Natural killer cell treated with Interleukin-12 subunit alpha and Interleukin-12 subunit beta and Interleukin-15 and Interleukin-18, amount 100 ng/mL, for 72 hours (primary cell): ENCODE results near the gene PIP5K1B. TPM values are rescaled to one million over a fixed set of nuclear protein-coding genes. Genes with fewer than 3 reads are reported as not detected.

Source experiments
- ATAC-seq, 2 donors: fragments of 150-1000 bp; cut with Tn5 transposase in 1 of 2; sonication (Bioruptor Pico), chemical (Tn5 transposase) in 1 of 2; 2 replicates each; pipeline ENCODE4 v1.10.0; 2021
- DNase-seq: peaks from one replicate; pipeline ENCODE4 v3.0.0; 2022; ENCODE audit warnings: low spot score
- H3K27ac Mint-ChIP-seq, 2 donors: 1 replicate in 1 of 2; 2 replicates in 1 of 2; pipeline ENCODE4 v1.8.0; 2022; ENCODE audit warnings: mixed read lengths in 2 of 2, mild to moderate bottlenecking in 1 of 2, moderate library complexity in 1 of 2
- H3K27me3 Mint-ChIP-seq, 2 donors: 1 replicate in 1 of 2; 2 replicates in 1 of 2; pipeline ENCODE4 v1.8.0; 2022; ENCODE audit warnings: mixed read lengths in 2 of 2
- H3K36me3 Mint-ChIP-seq: one replicate; pipeline ENCODE4 v1.8.0; 2022; ENCODE audit warnings: mixed read lengths
- H3K4me1 Mint-ChIP-seq, 2 donors: 1 replicate in 1 of 2; 2 replicates in 1 of 2; pipeline ENCODE4 v1.8.0; 2022; ENCODE audit warnings: low read depth in 2 of 2, mixed read lengths in 2 of 2, mild to moderate bottlenecking in 1 of 2
- H3K4me3 Mint-ChIP-seq: one replicate; pipeline ENCODE4 v1.8.0; 2022; ENCODE audit warnings: mixed read lengths
- H3K9me3 Mint-ChIP-seq: 2 replicates; pipeline ENCODE4 v1.8.0; 2022; ENCODE audit warnings: mixed read lengths
- total RNA-seq, 2 donors: library from RNA; stranded (reverse); gene quantifications; one replicate each; pipeline ENCODE4 v1.2.3, GENCODE V29; 2022

The PIP5K1B gene
- total RNA-seq, 2 donors from 2014 or later, result 0.24 to 0.73 TPM

DNA sequence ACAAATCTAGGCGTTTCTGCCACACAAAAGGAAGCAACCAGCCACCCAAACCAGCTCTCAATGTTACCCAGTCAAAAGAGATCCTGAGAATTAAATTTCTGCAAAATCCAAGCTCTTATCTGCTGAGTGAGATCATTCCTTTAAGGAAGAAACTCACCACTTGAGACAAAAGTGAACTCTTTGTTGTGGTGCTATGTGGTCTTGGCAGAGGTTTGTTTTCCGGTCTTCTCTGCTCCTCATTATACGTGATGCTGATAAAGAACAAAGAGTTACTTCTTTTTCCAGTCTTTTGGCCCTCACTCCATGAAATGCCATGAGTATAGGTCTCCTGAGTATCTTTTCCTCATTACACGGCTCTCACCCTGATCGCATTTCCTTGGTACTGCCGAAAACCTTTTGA is 226.8 kb downstream of the PIP5K1B start:
- Mint-ChIP-seq H3K27me3 (peaks cover 18 to 36% of the 10 kb centered on the region in 2 donors), H3K4me1 (no peaks in the 10 kb centered on the region), H3K9me3 (no peaks in the 10 kb centered on the region), H3K36me3 (no peaks in the 10 kb centered on the region), H3K27ac (no peak overlapping the region), H3K4me3 (no peak overlapping the region)
- no peak for ATAC-seq
- DNase-seq, result no peak

DNA sequence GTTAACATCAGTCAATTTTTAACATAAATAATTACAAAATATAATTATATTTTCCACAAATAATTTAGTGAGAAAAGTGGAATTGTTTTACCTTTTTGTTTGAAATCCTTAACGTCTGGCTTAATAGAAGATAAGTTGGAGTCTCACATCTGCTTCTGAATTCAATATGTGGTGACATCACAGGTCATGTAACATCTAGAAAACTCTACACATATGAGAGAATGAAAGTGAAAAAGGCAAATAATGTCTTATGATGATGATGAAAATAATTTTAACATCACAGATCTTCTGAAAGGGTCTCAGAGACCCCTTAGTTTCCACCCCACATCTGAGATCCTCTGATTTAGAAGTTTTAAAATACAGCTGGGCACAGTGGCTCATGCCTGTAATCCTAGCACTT is 227.4 kb downstream of the PIP5K1B start:
- Mint-ChIP-seq H3K4me1 (no peaks in the 10 kb centered on the region), H3K27ac (no peak overlapping the region), H3K36me3 (no peaks in the 10 kb centered on the region), H3K9me3 (no peaks in the 10 kb centered on the region), H3K27me3 (peaks cover 18 to 33% of the 10 kb centered on the region in 2 donors), H3K4me3 (no peak overlapping the region)
- ATAC-seq (no peak), DNase-seq (no peak)

DNA sequence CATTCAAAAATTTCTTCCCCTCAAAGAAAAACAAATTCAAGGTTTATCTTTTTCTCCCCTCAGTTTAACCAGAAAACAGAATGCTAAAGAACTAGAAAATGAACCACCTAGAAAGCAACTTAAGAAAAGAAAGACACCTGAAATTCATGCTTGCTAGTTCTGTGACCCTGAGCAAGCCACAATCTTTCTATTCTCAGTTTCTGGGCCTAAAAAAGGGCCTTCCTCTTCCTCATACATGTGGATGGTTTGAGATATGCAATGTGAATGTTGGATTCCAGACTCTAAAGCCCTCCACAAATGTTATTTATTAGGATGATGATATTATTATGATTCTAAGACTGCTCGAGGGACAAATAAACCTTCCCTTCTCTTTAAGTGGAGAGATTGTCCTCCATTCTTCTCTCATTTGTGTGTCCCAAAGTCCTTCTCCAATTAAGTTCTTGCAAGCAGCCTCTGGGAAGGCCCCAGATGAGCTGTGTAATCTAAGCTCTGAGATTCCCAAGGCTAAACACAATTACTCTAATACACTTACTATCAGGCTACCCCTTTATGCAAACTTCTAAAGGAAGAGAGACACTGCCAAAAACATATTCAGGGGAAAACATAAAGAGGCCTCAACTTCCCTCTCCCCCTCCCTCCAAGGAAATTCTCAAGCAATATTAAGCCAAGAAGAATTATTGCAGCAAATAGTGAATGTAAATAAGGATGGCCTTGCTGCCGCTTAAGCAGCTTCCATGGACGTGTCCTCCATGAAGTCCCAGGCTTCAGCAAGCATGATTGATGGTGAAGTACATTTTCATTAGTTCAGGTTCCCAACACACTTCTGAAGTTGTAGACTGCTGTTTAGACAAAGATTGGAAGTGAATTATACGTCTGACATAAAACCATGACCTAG is 228.6 kb downstream of the PIP5K1B start:
- ATAC-seq, result no peak
- Mint-ChIP-seq H3K27ac (no peak overlapping the region), H3K27me3 (peaks cover 22 to 39% of the 10 kb centered on the region in 2 donors), H3K4me1 (no peaks in the 10 kb centered on the region), H3K4me3 (no peak overlapping the region), H3K9me3 (no peaks in the 10 kb centered on the region), H3K36me3 (no peaks in the 10 kb centered on the region)
- no peak for DNase-seq

GRCh38 chr9:68934329-68934644 is 229.2 kb downstream of the PIP5K1B start:
- Mint-ChIP-seq H3K4me1 (no peaks in the 10 kb centered on the region), H3K9me3 (no peaks in the 10 kb centered on the region), H3K27me3 (peaks cover 20 to 40% of the 10 kb centered on the region in 2 donors), H3K27ac (no peak overlapping the region), H3K36me3 (no peaks in the 10 kb centered on the region), H3K4me3 (no peak overlapping the region)
- ATAC-seq, result no peak
- no peak for DNase-seq

DNA sequence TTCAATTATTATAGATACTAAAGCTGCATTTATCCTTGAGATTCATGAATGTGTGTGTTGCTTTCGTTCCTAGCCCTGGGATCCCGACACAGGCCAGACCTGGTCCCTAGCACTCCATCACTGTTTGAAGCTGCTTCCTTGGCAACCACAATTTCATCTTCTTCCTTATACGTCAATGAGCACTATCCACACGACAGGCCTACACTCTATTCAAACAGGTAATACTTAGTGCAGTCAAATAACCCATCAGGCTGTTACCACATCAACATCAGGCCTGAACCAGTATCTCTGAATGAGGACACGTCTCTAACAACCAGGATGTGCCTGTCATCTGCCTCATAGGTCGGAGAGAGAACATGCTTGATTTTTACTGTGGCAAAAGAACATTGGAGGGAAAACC is 235.5 kb downstream of the PIP5K1B start:
- DNase-seq, result no peak
- no peak for ATAC-seq
- H3K27ac Mint-ChIP-seq, result no peak overlapping the region
- H3K4me1 Mint-ChIP-seq, result no peaks in the 10 kb centered on the region
- H3K27me3 Mint-ChIP-seq, result peaks cover 10 to 20% of the 10 kb centered on the region in 2 donors
- H3K4me3 Mint-ChIP-seq, result no peak overlapping the region
- H3K9me3 Mint-ChIP-seq, result no peaks in the 10 kb centered on the region
- H3K36me3 Mint-ChIP-seq, result no peaks in the 10 kb centered on the region

DNA sequence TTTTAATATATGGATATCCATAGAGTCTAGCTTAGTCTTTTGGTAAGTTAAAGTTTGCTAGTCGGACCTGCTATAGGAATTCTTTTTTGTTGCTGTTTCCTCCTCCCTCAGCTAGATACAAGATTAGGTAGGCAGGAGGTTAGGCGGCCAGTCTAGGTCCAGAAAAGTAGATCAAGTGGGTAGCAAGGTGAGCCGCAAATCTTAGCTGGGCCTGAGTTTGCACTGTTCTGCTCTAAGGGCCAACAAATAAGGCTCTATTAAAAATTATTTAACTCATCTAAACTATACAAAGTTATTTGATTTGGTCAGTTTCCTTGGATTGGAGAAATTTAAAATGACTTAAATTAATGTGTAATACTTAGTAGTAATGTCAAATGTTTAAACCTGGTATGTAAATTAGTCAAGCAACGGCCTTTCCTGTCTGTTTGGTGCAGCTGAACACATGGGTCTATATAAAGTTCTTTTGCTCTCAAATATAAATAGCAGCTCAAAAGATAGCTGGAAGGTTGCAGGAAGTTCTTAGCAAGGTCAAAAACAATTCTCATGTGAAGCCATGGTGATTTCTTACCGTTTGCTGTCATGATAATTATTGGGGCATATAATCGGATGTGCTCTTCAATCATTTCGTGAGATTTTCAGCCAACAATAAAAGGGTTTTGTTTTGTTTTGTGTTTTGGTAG is 236.9 kb downstream of the PIP5K1B start:
- no peaks in the 10 kb centered on the region for H3K36me3 Mint-ChIP-seq
- ATAC-seq, result no peak

DNA sequence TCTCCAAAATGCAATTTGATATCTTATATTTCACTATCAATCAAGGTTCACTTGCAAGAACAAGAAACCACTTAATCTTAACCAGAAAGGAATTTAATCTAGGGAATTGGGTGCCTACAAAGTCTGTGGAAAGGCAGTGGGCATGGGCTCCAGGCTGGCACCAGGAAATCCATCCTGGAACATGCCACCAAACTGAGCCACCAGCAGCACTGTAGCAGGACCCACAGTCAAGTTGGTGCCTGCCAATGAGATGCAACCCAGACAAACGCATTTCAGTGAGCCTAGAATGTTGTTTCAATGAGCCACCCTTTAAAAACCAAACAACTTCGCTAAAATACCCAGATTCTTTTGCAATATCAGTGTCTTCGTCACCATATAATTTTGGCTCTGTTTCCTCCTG is 237.8 kb downstream of the PIP5K1B start:
- Mint-ChIP-seq H3K27ac (no peak overlapping the region), H3K27me3 (peaks cover 9 to 25% of the 10 kb centered on the region in 2 donors), H3K4me1 (no peaks in the 10 kb centered on the region), H3K4me3 (no peak overlapping the region), H3K9me3 (no peaks in the 10 kb centered on the region), H3K36me3 (no peaks in the 10 kb centered on the region)
- DNase-seq (no peak), ATAC-seq (no peak)

More for the DNA sequence above, 236.9 kb downstream of the PIP5K1B start:
- peaks cover 11 to 24% of the 10 kb centered on the region in 2 donors for H3K27me3 Mint-ChIP-seq
- H3K27ac Mint-ChIP-seq, result no peak overlapping the region
- no peak for DNase-seq
- H3K4me1 Mint-ChIP-seq, result no peaks in the 10 kb centered on the region
- no peaks in the 10 kb centered on the region for H3K9me3 Mint-ChIP-seq
- no peak overlapping the region for H3K4me3 Mint-ChIP-seq

GRCh38 chr9:68947015-68947414 is 242.0 kb downstream of the PIP5K1B start:
- H3K9me3 Mint-ChIP-seq, result no peaks in the 10 kb centered on the region
- no peaks in the 10 kb centered on the region for H3K4me1 Mint-ChIP-seq
- DNase-seq (no peak), ATAC-seq (no peak)
- H3K27me3 Mint-ChIP-seq, result peaks cover 10 to 13% of the 10 kb centered on the region in 2 donors
- no peak overlapping the region for H3K27ac Mint-ChIP-seq
- no peak overlapping the region for H3K4me3 Mint-ChIP-seq
- no peaks in the 10 kb centered on the region for H3K36me3 Mint-ChIP-seq

- no peak overlapping the region for H3K4me3 Mint-ChIP-seq
- H3K9me3 Mint-ChIP-seq, result no peaks in the 10 kb centered on the region
- ATAC-seq (peak in 1 of 2 donors; percentile 41), DNase-seq (no peak)
- H3K36me3 Mint-ChIP-seq, result no peaks in the 10 kb centered on the region
- peaks cover 12 to 23% of the 10 kb centered on the region in 2 donors for H3K27me3 Mint-ChIP-seq
- no peaks in the 10 kb centered on the region for H3K4me1 Mint-ChIP-seq
- H3K27ac Mint-ChIP-seq, result no peak overlapping the region
Observed at GRCh38 chr9:68947842-68948569, 243.0 kb downstream of the PIP5K1B start.

GRCh38 chr9:68949271-68950000 is 244.4 kb downstream of the PIP5K1B start:
- no peak for DNase-seq
- no peak for ATAC-seq
- H3K27me3 Mint-ChIP-seq, result peaks cover 16 to 27% of the 10 kb centered on the region in 2 donors
- H3K4me1 Mint-ChIP-seq, result no peaks in the 10 kb centered on the region
- H3K4me3 Mint-ChIP-seq, result no peak overlapping the region
- H3K9me3 Mint-ChIP-seq, result no peaks in the 10 kb centered on the region
- H3K36me3 Mint-ChIP-seq, result no peaks in the 10 kb centered on the region
- H3K27ac Mint-ChIP-seq, result no peak overlapping the region

DNA sequence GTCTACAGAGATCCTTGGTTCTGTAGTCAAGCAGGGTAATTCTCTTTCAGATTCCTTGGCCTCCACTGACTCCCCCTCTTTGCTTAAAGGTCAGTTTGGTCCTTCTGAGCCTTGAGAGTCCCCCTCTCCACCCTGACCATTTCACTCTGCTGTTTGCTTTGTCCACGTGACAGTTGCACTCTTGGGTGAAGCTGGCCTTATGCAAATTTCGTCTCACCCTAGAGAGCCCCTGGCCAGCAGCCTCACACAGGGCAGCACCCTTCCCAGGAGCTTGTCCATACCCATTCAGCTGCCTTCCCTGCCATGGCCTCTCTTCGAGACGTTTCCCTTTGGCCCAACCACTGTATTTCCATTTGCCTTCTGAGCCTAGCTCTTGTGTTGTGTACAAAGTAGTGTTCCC is 245.1 kb downstream of the PIP5K1B start:
- Mint-ChIP-seq H3K27ac (no peak overlapping the region), H3K27me3 (peaks cover 16 to 27% of the 10 kb centered on the region in 2 donors), H3K9me3 (no peaks in the 10 kb centered on the region), H3K4me1 (no peaks in the 10 kb centered on the region), H3K4me3 (no peak overlapping the region), H3K36me3 (no peaks in the 10 kb centered on the region)
- ATAC-seq (peak in 1 of 2 donors; percentile 28), DNase-seq (no peak)

GRCh38 chr9:68950689-68951088 is 245.6 kb downstream of the PIP5K1B start:
- peaks cover 0 to 3% of the 10 kb centered on the region in 2 donors for H3K4me1 Mint-ChIP-seq
- no peak overlapping the region for H3K27ac Mint-ChIP-seq
- no peak overlapping the region for H3K4me3 Mint-ChIP-seq

GRCh38 chr9:68951879-68952659 is 247.0 kb downstream of the PIP5K1B start:
- ATAC-seq (peak in 1 of 2 donors; percentile 56), DNase-seq (no peak)
- Mint-ChIP-seq H3K27me3 (peaks cover 16 to 21% of the 10 kb centered on the region in 2 donors), H3K4me3 (no peak overlapping the region), H3K9me3 (no peaks in the 10 kb centered on the region), H3K36me3 (no peaks in the 10 kb centered on the region), H3K27ac (no peak overlapping the region), H3K4me1 (peaks cover 0 to 3% of the 10 kb centered on the region in 2 donors)

More at GRCh38 chr9:68950689-68951088, 245.6 kb downstream of the PIP5K1B start:
- DNase-seq, result no peak
- no peak for ATAC-seq
- H3K9me3 Mint-ChIP-seq, result no peaks in the 10 kb centered on the region
- H3K36me3 Mint-ChIP-seq, result no peaks in the 10 kb centered on the region
- H3K27me3 Mint-ChIP-seq, result peaks cover 19 to 27% of the 10 kb centered on the region in 2 donors
